Osteocyte (in vitro differentiated cells): ENCODE measurements around the gene WIPF2. TPM values are rescaled to one million over a fixed set of nuclear protein-coding genes. Genes with fewer than 3 reads are reported as not detected.

Experiments
- DNase-seq: peaks from one replicate; pipeline ENCODE4 v3.0.0; 2021; ENCODE audit warnings: mixed read lengths; ENCODE audit not compliant: unreplicated experiment; ENCODE audit errors: extremely low spot score
- H3K27ac Mint-ChIP-seq: one replicate; pipeline ENCODE4 v1.8.0; 2021; ENCODE audit warnings: mild to moderate bottlenecking, mixed read lengths; ENCODE audit not compliant: unreplicated experiment
- H3K27me3 Mint-ChIP-seq: one replicate; pipeline ENCODE4 v1.8.0; 2021; ENCODE audit warnings: mixed read lengths; ENCODE audit not compliant: unreplicated experiment
- H3K36me3 Mint-ChIP-seq: one replicate; pipeline ENCODE4 v1.8.0; 2021; ENCODE audit warnings: mixed read lengths; ENCODE audit not compliant: unreplicated experiment
- H3K4me1 Mint-ChIP-seq: one replicate; pipeline ENCODE4 v1.8.0; 2021; ENCODE audit warnings: mixed read lengths; ENCODE audit not compliant: unreplicated experiment
- H3K4me3 Mint-ChIP-seq: one replicate; pipeline ENCODE4 v1.8.0; 2021; ENCODE audit warnings: mild to moderate bottlenecking, moderate library complexity, mixed read lengths; ENCODE audit not compliant: unreplicated experiment
- H3K9me3 Mint-ChIP-seq: one replicate; pipeline ENCODE4 v1.8.0; 2021; ENCODE audit warnings: mixed read lengths; ENCODE audit not compliant: unreplicated experiment
- total RNA-seq: library from RNA; stranded (reverse); gene quantifications from 2 replicates; pipeline ENCODE4 v1.2.1, GENCODE V29; 2021
- TF ChIP-seq, protein P1 (sequence below): fragments of 200-600 bp; sonication (generic); IDR thresholded peaks from 2 replicates; pipeline ENCODE4 v1.5.0; 2021; ENCODE audit warnings: antibody characterized with exemption, mild to moderate bottlenecking, moderate library complexity

The WIPF2 gene
- total RNA-seq, 1 donor from 2014 or later = 28.3 TPM

DNA sequence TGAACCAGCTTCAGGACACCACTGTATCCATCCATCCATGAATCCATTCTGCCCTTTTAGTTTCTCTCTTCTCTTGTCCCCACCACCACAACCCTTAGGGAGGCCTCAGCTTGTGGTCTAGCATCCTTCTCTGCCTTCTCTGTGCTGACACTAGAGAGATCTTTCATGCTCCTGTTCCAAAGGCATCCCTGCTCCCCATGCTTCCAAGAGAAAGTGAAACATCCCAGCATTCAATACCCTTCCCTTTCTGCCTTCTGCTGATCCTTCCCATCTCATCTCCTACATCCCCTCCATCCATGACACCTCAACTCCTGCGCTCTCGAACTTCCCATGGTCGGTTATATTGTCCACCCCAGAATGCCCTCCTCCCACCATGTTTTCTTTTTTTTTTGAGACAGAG lies 31.9 kb upstream of the WIPF2 start:
- H3K27me3 Mint-ChIP-seq = no peaks in the 10 kb centered on the region
- TF ChIP-seq, protein P1, sequence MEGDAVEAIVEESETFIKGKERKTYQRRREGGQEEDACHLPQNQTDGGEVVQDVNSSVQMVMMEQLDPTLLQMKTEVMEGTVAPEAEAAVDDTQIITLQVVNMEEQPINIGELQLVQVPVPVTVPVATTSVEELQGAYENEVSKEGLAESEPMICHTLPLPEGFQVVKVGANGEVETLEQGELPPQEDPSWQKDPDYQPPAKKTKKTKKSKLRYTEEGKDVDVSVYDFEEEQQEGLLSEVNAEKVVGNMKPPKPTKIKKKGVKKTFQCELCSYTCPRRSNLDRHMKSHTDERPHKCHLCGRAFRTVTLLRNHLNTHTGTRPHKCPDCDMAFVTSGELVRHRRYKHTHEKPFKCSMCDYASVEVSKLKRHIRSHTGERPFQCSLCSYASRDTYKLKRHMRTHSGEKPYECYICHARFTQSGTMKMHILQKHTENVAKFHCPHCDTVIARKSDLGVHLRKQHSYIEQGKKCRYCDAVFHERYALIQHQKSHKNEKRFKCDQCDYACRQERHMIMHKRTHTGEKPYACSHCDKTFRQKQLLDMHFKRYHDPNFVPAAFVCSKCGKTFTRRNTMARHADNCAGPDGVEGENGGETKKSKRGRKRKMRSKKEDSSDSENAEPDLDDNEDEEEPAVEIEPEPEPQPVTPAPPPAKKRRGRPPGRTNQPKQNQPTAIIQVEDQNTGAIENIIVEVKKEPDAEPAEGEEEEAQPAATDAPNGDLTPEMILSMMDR = no peak
- H3K9me3 Mint-ChIP-seq = no peaks in the 10 kb centered on the region
- DNase-seq = no peak
- peaks cover 14% of the 10 kb centered on the region for H3K4me1 Mint-ChIP-seq
- H3K4me3 Mint-ChIP-seq = no peak overlapping the region
- H3K36me3 Mint-ChIP-seq = no peaks in the 10 kb centered on the region
- H3K27ac Mint-ChIP-seq = no peak overlapping the region

DNA sequence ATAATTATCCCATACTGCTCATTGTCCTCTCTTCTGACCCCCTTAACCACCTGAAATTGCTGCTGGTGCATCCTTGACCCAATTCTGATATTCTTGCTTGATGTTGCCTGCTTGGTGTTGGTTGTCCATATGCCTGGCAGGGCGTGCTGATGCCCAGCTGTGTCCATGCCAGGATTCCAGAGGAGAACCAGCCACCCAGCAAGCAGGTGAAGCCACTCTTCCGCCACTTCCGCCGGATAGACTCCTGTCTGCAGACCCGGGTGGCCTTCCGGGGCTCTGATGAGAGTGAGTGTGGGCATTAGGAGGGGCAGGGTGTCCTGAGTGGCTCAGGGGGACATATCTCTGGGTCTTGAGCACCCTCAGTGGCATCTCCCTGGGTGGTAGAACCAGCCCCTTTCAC lies 30.4 kb upstream of the WIPF2 start:
- peaks cover 14% of the 10 kb centered on the region for H3K4me1 Mint-ChIP-seq
- no peak overlapping the region for H3K4me3 Mint-ChIP-seq
- no peak overlapping the region for H3K27ac Mint-ChIP-seq

DNA sequence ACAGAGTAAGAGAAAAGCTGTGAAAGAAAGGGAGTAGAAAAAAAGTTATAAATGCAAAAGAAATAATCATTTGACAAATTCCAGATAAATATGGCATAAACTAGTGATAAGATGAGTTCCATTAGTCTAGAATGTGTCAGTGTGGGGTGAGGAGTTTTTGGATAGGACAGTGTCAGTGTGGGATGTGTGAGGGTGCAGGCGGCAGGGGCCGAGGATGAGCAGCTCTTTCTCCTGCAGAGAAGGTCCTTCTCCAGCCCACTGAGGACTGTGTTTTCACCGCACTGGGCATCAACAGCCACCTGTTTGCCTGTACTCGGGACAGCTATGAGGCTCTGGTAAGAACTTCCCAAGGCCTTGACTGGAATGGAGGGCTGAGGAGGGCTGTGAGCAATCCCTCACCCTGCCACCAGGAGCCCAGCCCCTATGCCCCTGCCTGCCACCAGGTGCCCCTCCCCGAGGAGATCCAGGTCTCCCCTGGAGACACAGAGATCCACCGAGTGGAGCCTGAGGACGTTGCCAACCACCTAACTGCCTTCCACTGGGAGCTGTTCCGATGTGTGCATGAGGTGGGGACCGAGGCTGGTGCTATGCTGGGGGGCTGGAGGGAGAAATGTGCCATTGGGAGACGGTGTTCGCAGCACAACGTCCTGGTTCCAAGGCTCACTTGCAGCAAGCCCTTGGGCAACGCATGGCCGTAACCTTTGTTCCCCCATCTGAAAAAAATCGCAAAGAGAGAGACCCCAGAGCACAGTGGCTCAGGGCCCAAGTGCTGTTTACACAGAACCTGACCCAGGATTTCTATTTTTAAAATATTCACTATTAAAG lies 28.7 kb upstream of the WIPF2 start:
- Mint-ChIP-seq H3K27me3 (no peaks in the 10 kb centered on the region), H3K36me3 (no peaks in the 10 kb centered on the region), H3K4me1 (peaks cover 14% of the 10 kb centered on the region), H3K4me3 (peak overlapping the region; percentile 89), H3K27ac (no peak overlapping the region), H3K9me3 (no peaks in the 10 kb centered on the region)
- no peak for DNase-seq
- TF ChIP-seq, protein P1 = peak; percentile 33

More for the DNA sequence above, 30.4 kb upstream of the WIPF2 start:
- no peaks in the 10 kb centered on the region for H3K9me3 Mint-ChIP-seq
- TF ChIP-seq, protein P1 = no peak
- no peaks in the 10 kb centered on the region for H3K36me3 Mint-ChIP-seq
- H3K27me3 Mint-ChIP-seq = no peaks in the 10 kb centered on the region
- no peak for DNase-seq

DNA sequence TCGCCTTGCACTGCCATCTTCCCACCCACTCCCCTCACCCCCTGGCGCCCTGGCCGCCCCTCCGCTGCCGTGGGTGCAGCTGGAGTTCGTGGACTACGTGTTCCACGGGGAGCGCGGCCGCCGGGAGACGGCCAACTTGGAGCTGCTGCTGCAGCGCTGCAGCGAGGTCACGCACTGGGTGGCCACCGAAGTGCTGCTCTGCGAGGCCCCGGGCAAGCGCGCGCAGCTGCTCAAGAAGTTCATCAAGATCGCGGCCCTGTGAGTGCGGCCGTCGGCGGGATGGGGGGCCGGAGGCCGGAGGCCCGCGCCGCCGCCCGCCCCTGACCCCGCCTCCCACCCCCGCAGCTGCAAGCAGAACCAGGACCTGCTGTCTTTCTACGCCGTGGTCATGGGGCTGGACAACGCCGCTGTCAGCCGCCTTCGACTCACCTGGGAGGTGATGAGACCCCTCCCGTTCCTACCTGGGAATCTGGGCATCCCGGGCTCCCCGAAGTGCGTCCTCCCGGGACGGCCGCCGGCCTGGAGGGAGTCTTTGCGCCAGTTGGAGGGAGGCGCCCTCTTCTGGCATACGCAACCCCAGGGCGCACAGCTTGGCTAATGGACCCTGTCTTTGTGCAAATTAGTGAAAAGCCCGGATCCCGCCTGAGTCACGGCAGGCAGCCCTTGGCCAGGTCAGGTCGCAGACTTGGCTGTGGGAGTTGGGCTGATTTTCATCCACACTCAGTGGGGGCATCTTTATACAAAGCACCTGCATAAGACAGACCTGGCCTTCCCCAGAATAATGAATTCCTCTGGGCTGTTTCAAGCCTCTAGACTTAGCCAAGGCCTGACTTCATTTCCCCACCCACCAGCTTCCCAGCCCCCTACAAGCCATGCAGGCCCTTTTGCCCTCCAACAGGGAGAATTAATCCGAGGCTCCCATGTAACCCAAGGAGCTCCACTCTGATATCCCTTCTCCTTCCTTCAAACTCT lies 27.6 kb upstream of the WIPF2 start:
- H3K36me3 Mint-ChIP-seq = no peaks in the 10 kb centered on the region
- H3K27me3 Mint-ChIP-seq = no peaks in the 10 kb centered on the region
- peak; percentile 89 for DNase-seq
- TF ChIP-seq, protein P1 = peak; percentile 78
- H3K4me3 Mint-ChIP-seq = peak overlapping the region; percentile 89
- H3K9me3 Mint-ChIP-seq = no peaks in the 10 kb centered on the region
- H3K4me1 Mint-ChIP-seq = peaks cover 14% of the 10 kb centered on the region
- peak overlapping the region; percentile 67 for H3K27ac Mint-ChIP-seq

DNA sequence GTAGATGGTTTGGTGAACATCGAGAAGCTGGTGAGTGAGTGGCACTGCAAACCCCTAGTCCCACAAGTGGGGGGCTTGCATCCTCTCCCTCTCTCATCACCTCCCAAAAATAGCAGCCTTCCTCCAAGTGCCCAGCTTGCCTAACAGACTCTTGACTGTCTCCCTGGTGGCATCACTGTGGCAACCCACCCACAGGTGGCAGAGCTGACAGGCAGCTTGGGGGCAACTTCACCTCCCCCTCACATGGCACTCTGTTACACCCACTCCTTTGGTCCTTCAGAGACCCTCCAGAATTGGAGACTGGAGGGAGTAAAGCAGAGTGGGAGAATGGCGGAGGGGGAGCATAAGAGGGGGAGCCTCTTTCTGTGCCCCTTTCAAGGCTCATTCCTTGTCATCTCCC lies 26.1 kb upstream of the WIPF2 start:
- Mint-ChIP-seq H3K27me3 (no peaks in the 10 kb centered on the region), H3K36me3 (no peaks in the 10 kb centered on the region), H3K4me3 (no peak overlapping the region), H3K27ac (no peak overlapping the region), H3K9me3 (no peaks in the 10 kb centered on the region), H3K4me1 (peaks cover 14% of the 10 kb centered on the region)
- no peak for DNase-seq
- TF ChIP-seq, protein P1 = no peak
